ENCODE results near the gene KDM4F. TPM values are rescaled to one million over a fixed set of nuclear protein-coding genes. Genes with fewer than 3 reads are reported as not detected.

KDM4F gene
- total RNA-seq, 4 donors from 2014 or later = not detected

DNA sequence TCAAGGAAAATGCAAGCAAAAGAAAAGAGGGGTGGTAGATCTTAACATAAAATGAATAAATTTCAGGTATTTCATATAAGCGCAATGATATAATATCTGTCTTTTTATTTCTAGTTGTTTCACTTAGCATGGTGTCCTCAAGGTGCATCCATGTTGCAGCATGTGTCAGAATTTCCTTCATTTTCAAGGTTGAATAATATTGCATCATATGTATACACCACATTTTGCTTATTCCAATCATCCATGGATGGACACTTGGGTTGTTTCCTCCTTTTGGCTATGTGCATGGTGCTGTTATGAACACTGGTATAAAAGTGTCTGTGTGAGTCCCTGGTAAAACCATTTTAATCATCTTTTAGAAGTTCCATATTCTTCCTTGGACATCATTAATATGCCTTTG, 7.0 kb upstream of the KDM4F start:
- intact Hi-C loops (cut with DNase I) = no loop called here
- H3K27me3 ChIP-seq = peaks cover 0 to 37% (median 0%) of the 10 kb centered on the region in 4 donors
- no peak overlapping the region for H3K27ac ChIP-seq
- WGBS, 2 donors = 92 to 100% methylated on average over 1 of the region's 1 CpG
- no peaks in the 10 kb centered on the region for H3K4me1 ChIP-seq
- H3K9me3 ChIP-seq = no peaks in the 10 kb centered on the region
- no peak overlapping the region for H3K4me3 ChIP-seq
- TF ChIP-seq CTCF (IDR thresholded peaks at IDR 0.05) = no peak
- TF ChIP-seq POLR2A (IDR thresholded peaks at IDR 0.05) = no peak
- no peaks in the 10 kb centered on the region for H3K36me3 ChIP-seq
- no peak for DNase-seq

GRCh38 chr11:95042906-95043305, 6.3 kb upstream of the KDM4F start:
- Histone ChIP-seq H3K4me3 (no peak overlapping the region), H3K4me1 (no peaks in the 10 kb centered on the region), H3K27ac (no peak overlapping the region), H3K9me3 (no peaks in the 10 kb centered on the region), H3K36me3 (no peaks in the 10 kb centered on the region), H3K27me3 (peaks cover 0 to 31% (median 0%) of the 10 kb centered on the region in 4 donors)
- intact Hi-C loops (cut with DNase I) = no loop called here
- 40 to 100% methylated on average over 1 to 3 of the region's 3 CpGs for WGBS, 2 donors
- TF ChIP-seq POLR2A (IDR thresholded peaks at IDR 0.05) (no peak), CTCF (IDR thresholded peaks at IDR 0.05) (no peak)
- no peak for DNase-seq

DNA sequence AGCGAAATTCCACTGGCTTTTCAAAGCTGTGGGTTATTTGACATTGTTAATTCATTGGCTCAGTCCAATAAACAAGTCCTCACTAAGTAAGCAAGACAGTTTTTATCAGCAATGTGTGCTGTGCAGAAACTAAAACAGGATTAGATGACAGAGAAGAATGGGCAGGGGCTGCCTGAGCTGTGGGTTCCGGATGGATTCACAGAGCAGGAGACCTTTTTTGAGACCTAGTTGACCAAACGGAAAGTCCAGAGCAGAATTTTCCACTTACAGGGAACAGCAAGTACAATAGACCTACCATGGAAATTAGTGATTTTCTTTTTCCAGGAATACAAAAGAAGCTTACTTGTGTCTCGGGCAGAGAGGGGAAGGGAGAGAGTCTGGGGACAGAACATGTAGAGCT, 5.2 kb upstream of the KDM4F start:
- Histone ChIP-seq H3K4me3 (no peak overlapping the region), H3K4me1 (no peaks in the 10 kb centered on the region), H3K27me3 (peaks cover 0 to 27% (median 0%) of the 10 kb centered on the region in 4 donors), H3K27ac (no peak overlapping the region), H3K36me3 (no peaks in the 10 kb centered on the region), H3K9me3 (no peaks in the 10 kb centered on the region)
- TF ChIP-seq CTCF (IDR thresholded peaks at IDR 0.05) (no peak), POLR2A (IDR thresholded peaks at IDR 0.05) (no peak)
- DNase-seq = no peak
- intact Hi-C loops (cut with DNase I) = no loop called here
- WGBS, 2 donors = 49 to 53% methylated on average over 4 of the region's 4 CpGs

- intact Hi-C loops (cut with DNase I) = no loop called here
- Histone ChIP-seq H3K36me3 (no peaks in the 10 kb centered on the region), H3K4me3 (no peak overlapping the region), H3K9me3 (no peaks in the 10 kb centered on the region), H3K4me1 (no peaks in the 10 kb centered on the region), H3K27ac (no peak overlapping the region), H3K27me3 (peaks cover 0 to 35% (median 0%) of the 10 kb centered on the region in 4 donors)
- TF ChIP-seq CTCF (IDR thresholded peaks at IDR 0.05) (no peak), POLR2A (IDR thresholded peaks at IDR 0.05) (no peak)
- no peak for DNase-seq
Measured at GRCh38 chr11:95045812-95046211, 3.4 kb upstream of the KDM4F start.

- Histone ChIP-seq H3K27me3 (peaks cover 0 to 38% (median 0%) of the 10 kb centered on the region in 4 donors), H3K9me3 (no peaks in the 10 kb centered on the region), H3K27ac (no peak overlapping the region), H3K36me3 (no peaks in the 10 kb centered on the region), H3K4me1 (no peaks in the 10 kb centered on the region), H3K4me3 (no peak overlapping the region)
- no peak for DNase-seq
- intact Hi-C loops (cut with DNase I) = no loop called here
- WGBS, 2 donors = 92 to 94% methylated on average over 8 to 10 of the region's 22 CpGs
- no peak for TF ChIP-seq POLR2A (IDR thresholded peaks at IDR 0.05)
- no peak for TF ChIP-seq CTCF (IDR thresholded peaks at IDR 0.05)
Measured at GRCh38 chr11:95050595-95051202, 1.5 kb downstream of the KDM4F start.

All from esophagus squamous epithelium (tissue), 5 donors.